ENCODE measurements around the gene ABL1.
"Not testable (repeated sequence)": the region's sequence is repeated elsewhere in the genome, so short reads cannot be mapped to it uniquely, and the experiment has no call there.

The ABL1 gene

GRCh38 chr9:130905902-130906734 is 71.1 kb downstream of the ABL1 start:
- DNase-seq: no peak

DNA sequence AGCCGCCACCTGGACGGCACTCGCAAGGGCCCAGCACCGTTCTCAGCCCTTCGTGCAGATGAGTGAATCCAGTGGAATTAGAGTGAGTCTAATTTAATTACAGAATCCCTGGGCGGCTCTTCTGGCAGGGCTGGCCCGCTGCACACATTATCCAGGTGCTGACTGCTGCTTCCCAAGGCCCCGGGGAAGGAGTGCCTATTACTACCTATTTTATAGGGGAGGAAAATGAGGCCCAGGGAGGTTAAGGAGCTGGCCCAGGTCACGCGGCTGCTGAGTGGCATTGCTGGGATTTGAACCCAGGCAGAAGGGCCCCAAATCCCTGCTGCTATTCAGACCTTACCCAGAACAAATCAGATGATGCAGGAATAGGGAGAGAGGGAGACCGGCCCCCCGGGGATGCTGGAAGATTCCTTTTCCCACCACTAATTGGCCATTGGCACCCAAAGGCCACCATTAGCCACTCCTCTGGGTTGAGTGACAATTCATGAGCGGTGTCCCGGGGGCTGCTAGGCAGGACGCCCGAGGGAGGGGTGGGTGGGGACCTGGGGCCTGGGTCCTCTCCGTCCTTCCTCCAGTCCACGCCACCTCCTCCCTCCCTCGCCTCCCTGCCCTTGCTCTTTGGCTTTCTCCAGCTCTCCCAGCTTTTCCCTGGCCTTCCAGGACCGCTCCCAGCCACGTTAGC is 71.8 kb downstream of the ABL1 start:
- DNase-seq: no peak

DNA sequence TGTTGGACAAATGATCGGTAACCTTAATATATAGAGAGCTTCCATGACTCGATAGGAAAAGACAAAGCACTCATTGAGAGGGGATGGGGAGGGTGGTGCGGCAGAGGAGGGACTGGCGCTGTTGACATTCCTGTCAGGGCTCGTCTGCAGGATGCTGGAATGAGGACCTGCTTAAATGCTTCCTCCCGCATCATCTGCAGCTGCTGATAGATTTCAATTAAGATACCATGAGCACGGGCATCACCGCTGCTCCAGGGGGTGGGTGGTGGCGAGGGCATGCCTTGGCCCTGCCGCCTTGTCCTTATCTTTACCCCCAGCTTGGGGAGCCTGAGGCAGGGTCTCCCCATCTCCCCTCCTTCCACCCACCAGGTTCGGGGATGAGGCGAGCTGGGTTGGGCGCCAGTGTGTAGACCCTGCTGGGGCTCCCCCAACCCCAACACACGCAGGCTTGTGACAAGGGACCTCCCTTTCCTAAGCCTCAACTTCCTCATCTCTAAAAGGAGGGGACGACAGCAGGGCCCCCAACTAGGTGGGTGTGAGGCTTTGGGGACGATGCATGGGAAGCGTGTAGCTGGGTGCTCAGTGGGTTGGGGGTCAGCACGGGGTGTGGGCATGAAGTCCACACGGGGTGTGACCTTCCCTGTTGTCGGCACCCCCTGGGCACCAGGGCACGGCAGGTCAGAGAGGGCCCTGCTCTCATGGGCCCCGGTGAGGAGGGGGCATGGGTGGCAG is 73.3 kb downstream of the ABL1 start:
- no peak for DNase-seq

- no peak for DNase-seq
These were observed 73.9 kb downstream of the ABL1 start for GRCh38 chr9:130908878-130909355.

DNA sequence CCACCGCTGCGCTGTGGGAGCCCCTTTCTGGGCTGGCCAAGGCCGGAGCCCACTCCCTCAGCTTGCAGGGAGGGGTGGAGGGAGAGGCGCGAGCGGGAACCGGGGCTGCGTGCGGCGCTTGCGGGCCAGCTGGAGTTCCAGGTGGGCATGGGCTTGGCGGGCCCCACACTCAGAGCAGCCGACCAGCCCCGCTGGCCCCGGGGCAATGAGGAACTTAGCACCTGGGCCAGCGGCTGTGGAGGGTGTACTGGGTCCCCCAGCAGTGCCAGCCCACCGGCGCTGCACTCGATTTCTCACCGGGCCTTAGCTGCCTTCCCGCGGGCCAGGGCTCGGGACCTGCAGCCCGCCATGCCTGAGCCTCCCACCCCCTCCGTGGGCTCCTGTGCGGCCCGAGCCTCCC is 75.0 kb downstream of the ABL1 start:
- DNase-seq: not testable (repeated sequence)

- DNase-seq: not testable (repeated sequence)
These were observed 75.6 kb downstream of the ABL1 start for GRCh38 chr9:130910670-130911069.

GRCh38 chr9:130911254-130912049 is 76.4 kb downstream of the ABL1 start:
- DNase-seq: no peak

DNA sequence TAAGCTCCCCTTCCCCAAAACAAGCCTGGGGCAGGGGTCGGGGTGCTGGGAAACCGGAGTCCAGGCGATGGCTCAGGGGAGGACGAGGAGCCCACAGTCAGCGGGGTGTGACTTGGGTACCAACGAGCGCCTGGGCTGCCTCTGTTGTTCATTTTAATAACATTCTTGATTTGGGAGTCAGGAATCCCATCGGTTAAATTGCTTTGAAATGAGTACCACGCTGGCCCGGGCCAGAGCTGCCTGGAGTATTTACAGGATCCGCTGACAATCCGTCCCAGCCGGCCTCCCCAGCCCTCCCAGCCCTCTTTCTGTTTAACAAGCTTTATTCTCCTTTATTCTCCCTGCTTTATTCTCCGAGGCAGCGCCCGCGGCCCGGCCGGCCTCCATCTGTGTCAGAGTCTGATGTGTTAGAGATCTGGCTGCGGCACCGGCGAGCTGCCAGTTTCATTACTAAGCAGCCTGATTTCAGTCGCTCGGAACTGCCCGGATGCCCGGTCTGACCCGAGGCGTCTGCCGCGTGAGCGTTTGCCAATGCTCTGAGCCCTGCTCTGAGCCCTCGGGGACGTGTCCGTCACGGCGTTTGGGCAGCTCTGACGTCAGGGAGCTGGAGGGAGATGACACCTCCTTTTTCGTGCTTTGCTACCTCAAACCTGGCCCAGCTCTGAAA is 78.0 kb downstream of the ABL1 start:
- DNase-seq: no peak

DNA sequence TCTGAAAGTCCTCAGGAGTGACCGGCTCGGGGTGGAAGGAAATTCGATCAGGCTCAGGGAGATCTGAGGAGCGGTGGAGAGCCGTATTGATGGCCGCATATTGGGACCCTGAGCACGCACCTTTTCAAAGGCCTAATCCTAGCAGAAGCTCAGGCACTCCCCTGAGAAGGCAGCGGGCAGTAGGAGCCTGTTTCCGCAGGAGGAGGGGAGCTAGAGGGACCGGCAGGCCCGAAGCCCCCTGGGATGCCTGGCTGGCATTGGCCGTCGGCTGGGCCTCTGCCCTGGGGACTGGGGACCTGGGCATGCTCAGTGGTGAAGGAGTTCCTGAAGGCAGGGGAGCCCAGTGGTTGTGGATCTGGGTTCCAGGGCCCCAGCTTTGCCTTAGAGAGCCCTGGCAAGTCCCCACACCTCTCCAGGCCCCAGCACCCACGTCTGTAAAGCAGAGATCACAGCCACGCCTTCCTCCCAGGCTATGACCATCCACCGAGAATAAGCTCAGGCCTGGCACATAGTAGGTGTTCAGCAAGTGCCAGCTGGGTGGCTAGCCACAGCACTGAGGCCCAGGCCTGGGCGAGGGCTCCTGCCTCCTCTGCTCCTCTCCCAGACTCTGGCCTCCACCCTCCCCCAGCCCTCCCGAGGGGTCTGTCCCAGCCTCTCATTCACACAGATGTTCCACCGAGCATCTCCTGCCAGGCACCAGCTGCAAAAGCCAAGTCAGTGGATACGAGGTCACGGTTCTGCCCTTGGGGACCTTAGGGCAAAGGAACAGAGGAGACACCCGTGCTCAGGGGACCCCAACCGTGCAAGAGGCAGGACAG is 78.8 kb downstream of the ABL1 start:
- DNase-seq: no peak

GRCh38 chr9:130914417-130915095 is 79.5 kb downstream of the ABL1 start:
- DNase-seq: no peak

GRCh38 chr9:130915096-130915447 is 80.0 kb downstream of the ABL1 start:
- no peak for DNase-seq

- DNase-seq: no peak
These were observed 82.3 kb downstream of the ABL1 start for GRCh38 chr9:130917168-130917960.

DNA sequence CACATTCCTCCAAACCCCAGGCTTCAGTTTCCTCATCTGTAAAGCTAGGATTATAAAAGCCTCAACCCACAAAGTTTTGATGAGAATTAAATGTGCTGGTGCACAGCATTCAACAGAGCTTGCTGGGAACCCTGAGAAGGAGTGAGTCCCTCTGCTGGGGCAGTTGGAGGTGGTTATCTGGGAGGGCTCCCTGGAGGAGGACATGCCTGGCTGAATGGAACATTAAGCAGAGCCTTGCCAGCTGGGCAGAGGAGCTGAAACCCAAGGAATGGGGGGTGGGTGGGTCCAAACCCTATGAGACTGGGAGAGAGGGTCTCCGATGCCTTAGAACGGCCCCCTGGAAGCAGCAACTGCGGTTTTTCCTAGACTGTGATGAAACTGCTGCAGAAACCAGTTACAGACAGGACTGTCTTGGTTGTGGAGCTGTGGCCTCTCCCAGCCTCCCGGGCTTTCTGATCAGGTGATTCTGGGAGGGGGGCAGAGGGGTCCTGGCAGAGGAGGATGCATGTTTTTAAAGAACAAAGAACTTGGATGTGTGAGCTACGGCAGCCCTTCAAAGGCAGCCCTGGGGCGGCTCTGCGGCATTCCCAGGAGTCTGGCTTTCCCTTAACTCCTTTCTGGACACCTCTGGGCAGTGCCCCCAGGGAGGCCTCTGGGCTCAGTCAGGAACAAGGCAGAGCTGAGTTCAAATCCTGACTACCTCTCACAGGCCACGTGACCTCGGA is 83.2 kb downstream of the ABL1 start:
- DNase-seq: no peak

- no peak for DNase-seq
These were observed 83.9 kb downstream of the ABL1 start for GRCh38 chr9:130918826-130919558.

DNA sequence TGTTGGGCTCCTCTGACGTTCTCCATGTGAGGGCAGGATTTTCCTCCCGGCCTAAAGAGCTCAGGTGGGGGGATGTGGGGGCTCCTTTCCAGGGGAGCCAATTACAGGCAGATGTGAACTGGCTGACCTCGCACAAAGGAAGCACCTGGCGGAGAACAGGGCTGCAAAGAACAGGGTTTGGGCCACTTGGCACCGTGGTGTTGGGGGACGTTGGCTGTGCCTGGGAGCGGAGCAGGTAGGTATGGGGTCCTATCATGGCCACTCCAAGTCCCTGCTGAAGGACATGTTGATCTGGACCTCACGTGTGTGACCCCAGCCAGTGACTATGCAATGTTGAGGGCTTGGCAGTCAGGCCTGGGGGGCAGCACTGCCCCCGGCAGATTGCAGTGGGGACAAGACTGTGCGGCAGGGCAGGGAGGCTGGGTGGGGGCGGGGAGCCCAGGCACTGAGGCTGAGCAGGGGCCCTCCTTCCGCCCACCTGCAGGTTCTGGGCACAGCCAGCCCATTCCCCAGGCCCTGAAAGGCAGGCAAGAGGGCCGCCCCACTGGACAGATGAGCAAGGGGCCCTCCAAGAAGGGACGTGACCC is 84.6 kb downstream of the ABL1 start:
- DNase-seq: no peak

GRCh38 chr9:130920233-130920632 is 85.2 kb downstream of the ABL1 start:
- no peak for DNase-seq

GRCh38 chr9:130920762-130921299 is 85.8 kb downstream of the ABL1 start:
- DNase-seq: no peak
